NCI-H1436 (cell line): ENCODE data around the gene UGT2A1.
"Not testable (repeated sequence)": the region's sequence is repeated elsewhere in the genome, so short reads cannot be mapped to it uniquely, and the experiment has no call there.

Source experiments
- DNase-seq: peaks from one replicate; lab custom pipeline; 2025; lab: John Stamatoyannopoulos, UW

UGT2A1 gene

DNA sequence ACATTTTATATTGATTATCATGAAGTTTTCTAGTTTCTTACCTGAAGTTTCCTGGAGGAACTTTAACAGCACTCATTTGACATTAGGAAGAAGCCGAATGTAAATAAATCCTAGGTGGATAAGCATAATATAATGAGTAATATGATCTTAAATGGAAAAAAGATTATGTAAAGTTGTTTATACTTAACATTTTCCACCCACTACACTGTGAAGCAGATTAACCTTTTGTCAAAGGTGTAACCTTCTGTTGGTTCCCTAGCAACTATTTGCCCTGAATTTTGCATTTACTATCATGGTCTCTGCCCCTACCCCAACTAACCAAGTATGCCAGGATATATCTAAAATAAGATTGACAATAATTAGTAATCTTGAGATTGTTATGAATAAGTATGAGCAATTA lies at the start of gene UGT2A1:
Gene UGT2A1 (minus strand): TSS at position 101 of the 400 bp plus-strand sequence. CDS start 5,603 bp downstream, outside the sequence.
- no peak for DNase-seq

DNA sequence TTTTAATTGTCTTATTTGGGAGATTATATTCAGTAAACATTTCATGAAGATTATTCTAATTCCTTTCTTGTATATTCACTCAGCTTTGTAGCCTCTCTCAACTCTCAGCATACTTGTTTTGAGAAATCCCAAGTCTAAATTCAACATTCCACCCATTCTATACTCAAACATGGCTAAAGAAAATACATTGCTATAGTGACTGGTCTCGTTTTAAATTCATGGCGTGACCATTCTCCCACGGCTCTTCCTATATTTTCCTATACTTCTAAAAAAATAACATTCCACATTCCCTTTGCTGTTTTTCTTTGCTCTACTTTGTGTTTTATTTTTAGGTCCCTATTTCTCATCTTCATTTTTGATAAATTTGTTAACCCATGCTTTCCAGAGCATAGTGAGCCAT lies 49.2 kb upstream of the UGT2A1 start:
- DNase-seq, result no peak

DNA sequence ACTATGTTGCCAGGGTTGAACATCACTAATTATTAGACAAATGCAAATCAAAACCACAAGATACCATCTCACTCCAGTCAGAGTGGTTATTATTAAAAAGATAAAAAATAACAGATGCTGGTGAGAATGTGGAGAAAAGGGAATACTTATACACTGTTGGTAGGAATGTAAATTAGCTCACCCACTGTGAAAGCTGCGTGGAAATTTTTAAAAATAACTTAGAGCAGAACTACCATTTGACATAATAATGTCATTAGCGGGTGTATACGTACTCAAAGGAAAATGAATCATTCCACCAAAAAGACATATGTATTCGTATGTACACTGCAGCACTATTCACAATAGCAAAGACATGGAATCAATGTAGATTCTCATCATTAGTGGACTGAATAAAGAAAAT lies 48.6 kb upstream of the UGT2A1 start:
- no peak for DNase-seq

DNA sequence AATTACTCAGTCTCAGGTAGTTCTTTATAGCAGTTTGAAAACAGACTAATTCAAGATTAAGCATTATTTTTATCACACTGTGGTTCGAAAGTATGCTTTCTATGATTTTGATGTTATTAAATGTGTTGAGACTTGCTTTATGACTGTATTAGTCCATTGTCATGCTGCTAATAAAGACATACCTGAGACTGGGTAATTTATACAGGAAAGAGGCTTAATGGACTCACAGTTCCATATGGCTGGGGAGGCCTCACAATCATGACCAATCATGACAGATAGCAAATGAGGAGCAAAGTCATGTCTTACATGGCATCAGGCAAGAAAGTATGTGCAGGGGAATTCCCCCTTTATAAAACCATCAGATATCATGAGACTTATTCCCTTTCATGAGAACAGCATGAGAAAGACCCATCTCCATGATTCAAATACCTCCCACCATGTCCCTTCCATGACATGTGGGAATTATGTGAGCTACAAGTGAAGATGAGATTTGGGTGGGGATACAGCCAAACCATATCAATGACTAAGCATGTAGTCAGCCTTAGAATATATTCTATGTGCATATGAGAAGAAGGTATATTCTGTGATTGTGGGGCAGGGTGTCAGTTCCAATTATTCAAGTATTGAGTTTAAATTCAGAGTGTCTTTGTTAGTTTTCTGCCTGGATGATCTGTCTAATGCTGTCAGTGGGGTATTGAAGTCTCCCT lies 44.6 kb upstream of the UGT2A1 start:
- DNase-seq, result no peak

DNA sequence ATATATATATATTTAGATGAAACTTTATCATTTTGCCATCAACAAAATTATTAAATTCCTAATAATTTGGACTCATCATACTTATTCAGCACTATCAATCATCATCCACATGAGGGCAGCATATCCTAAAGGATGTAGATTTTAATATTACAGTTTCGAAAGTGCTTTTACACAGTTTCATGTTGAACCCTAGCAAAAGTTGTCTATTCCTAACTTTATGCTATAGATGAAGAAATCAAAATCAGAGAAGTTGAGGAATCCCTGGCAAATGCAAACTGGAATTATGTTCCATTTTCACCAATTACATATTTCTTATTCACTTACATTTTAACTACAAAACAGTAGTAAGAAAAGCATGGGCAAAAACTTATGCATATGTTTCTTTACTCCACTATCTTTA lies 36.6 kb upstream of the UGT2A1 start:
- DNase-seq, result peak; percentile 41

DNA sequence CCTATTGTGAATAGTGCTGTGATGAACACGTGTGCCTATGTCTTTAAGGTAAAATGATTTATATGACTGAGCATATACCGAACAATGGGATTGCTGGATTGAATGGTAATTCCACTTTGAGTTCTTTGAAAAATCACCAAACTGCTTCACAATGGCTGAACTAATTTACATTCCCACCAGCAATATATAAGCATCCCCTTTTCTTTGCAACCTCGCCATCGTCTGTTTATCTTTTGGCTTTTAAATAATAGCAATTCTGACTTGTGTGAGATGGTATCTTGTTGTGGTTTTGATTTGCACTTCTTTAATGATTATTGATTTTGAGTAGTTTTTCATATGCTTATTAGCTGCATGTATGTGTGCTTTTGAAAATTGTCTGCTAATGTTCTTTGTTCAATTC lies 31.8 kb upstream of the UGT2A1 start:
- DNase-seq, result peak; percentile 53

DNA sequence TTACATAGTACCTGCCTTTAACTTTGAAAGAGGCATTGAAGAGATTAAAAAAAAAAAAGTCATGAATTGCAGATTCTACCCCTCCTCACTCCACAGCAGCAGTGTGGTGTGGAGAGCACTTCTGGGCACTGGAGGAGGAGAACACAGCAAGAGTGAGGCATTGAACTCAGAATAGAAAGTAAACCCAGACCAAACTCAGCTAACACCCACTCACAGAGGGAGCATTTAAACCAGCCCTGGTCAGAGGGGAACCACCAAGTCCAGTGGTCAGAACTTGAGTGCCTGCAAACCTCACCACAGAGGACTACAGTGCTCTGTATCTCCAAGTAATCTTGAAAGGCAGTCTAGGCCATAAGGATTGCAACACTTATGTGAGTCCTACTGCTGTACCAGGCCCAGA lies 15.6 kb upstream of the UGT2A1 start:
- no peak for DNase-seq

DNA sequence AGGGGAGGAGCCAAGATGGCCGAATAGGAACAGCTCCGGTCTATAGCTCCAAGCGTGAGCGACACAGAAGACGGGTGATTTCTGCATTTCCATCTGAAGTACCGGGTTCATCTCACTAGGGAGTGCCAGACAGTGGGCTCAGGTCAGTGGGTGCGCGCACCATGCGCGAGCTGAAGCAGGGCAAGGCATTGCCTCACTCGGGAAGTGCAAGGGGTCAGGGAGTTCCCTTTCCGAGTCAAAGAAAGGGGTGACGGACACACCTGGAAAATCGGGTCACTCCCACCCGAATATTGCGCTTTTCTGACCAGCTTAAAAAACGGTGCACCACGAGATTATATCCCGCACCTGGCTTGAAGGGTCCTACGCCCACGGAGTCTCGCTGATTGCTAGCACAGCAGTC lies 11.0 kb upstream of the UGT2A1 start:
- not testable (repeated sequence) for DNase-seq

DNA sequence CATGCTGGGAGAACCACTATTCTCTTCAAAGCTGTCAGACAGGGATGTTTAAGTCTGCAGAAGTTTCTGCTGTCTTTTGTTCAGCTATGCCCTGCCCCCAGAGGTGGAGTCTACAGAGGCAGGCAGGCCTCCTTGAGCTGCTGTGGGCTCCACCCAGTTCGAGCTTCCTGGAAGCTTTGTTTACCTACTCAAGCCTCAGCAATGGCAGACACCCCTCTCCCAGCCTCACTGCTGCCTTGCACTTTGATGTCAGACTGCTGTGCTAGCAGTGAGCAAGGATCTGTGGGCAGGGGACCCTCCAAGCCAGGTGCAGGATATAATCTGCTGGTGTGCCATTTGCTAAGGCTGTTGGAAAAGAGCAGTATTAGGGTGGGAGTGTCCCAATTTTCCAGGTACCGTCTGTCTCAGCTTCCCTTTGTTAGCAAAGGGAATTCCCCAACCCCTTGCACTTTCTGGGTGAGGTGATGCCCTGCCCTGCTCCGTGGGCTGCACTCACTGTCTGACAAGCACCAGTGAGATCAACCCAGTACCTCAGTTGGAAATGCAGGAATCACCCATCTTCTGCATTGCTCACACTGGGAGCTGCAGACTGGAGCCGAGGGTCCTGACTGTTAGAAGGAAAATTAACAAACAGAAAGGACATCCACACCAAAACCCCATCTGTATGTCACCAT lies 8.2 kb upstream of the UGT2A1 start:
- not testable (repeated sequence) for DNase-seq

DNA sequence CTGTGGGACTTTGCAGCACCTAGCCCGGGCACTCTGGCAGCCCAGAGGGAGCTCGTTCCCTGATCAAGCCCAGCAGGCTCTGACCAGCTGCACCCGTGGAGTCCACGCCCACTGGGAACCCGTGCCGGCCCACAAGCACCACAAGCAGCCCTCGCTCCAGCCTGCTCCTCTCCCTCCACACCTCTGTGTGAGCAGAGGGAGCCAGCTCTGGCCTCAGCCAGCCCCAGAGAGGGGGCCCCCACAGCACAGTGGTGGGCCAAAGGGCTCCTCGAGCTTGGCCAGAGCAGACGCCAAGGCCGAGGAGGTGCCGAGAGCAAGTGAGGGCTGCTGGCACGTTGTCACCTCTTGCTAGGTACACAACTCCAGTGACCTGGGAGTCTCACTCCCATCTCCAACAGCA lies 5.1 kb upstream of the UGT2A1 start:
- no peak for DNase-seq

DNA sequence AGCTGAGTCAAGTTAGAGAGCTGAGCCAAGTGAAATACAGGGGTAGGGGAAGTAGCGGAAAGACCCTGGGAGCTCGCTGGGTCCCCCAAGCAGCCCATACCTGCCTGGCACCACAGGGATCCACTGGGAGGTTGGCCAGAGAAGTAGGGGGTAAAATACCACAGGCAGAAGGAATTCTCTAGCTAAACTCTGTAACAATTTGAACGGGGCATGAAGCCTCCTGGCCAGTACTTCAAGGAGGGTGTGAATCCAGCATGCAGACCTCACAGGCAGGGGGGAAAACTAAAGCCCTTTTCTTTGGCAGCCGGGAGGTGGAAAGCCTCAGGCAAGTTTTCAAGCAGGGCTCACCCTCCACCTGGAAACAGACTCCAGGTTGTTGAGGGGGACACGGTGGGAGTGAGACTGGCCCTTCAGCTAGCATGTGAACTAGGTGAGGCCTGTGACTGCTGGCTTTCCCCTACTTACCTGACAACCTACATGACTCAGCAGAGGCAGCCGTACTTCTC lies 3.7 kb upstream of the UGT2A1 start:
- DNase-seq, result no peak

DNA sequence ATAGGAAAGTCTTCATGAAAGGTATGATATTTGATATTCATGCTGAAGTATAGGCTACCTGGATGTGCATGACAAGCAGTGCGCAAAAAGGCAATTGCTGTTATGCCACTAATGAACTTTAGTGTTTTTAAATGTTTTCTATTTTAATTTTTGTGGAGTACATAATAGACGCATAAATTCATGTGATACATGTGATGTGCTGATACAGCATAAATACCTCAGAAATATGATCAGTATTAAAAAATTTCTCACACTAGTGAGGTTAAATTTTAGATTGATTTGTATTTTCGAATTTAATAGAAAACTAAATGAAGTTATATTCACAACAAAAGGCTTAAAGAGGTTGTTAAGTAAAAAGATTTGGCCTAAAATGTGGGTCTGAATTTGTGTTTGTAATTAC lies 2.2 kb downstream of the UGT2A1 start:
- DNase-seq, result no peak

DNA sequence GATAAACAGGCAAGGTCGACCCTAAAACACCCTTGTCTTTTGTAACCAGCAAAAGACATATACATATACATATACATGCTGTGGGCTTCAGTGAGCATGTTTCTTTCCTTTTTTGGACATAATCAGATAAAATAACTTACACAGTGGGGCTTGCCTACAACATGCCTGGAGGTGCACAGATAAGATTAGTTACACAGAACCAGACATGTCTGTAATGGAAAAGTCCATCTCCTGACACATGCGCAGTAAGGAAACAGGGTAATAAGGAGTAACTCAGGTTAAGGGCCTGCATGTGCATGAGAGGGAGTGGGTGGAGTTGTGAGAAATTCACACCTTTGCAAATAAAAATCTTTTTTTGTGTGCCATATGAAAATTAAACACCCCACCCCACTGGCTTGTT lies 3.4 kb downstream of the UGT2A1 start:
- no peak for DNase-seq

DNA sequence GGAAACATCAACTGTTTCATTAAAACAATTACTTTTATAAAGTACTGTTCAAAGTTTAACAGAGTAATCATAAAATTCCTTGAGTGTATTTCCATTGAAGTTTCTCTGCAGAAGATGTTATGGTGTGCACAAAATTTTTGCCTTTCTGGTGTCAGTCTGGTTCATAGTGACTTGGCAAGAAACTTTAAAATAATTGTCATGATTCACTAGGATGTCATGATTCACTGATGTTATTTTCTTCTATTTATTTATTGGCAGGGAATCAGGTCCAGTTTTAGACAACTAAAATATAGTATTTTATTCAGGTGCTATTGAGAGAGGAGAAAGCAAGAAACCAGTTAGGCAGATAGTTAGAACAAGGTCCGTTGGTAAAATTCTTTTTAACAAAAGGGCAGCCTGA lies 3.8 kb downstream of the UGT2A1 start:
- DNase-seq, result no peak

DNA sequence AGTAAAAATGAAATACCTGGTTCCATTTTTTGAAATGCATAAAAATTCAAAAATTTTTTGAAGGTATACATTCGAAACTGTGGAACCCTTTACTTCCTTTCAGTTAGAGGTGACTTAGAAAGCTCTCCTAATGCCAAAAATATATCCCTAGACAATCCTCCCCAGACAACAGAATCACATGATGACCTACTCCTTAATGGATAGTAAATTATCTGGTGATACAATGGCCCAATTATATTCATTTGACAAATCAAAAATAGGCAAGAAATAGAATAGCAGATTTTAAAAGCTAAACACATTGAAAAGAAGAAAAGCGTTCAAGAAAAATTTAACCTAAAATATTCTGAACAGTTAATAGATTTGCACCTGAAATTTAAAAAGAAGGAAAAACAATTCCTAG lies 10.1 kb downstream of the UGT2A1 start:
- DNase-seq, result no peak

DNA sequence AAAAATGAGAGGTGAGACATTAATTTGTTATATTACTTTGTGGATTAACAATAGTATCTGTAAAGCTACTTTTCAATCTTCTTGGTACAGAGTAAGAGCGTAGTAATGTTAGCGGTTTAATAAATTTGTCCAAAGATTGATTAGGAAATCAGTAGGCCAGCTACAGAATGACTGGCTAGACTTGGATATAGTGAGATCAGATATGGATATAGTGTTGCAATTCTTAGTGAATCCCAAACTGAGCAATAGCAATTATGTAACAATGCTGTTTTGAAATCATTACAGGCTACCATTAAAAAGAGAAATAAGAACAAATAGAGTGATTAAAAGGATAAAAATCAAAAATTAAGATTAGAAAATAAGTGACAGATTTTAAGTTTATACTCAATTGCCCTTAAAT lies 12.8 kb downstream of the UGT2A1 start:
- DNase-seq, result no peak

DNA sequence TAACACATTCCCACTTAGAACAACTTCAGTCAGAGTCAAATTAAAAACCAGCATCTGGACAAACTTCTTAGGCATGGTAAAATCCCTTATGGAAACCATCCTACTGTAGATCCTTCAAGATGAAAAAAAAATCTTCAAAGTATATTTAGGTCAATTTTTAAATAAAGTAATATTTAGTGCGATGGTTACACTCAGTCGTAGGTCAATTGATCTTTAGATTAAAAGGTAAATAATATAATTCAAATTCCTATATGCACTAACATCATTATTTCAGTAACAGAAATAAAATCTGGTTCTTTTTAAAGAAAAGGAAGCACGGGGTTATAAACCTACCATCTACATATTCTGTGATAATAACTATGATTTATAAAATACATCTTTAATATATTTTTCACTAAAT lies 13.5 kb downstream of the UGT2A1 start, which contains the start of gene UGT2A2:
Gene UGT2A2 (minus strand): TSS at position 101 of the 400 bp plus-strand sequence. CDS start 2 bp downstream, at position 99.
- no peak for DNase-seq

DNA sequence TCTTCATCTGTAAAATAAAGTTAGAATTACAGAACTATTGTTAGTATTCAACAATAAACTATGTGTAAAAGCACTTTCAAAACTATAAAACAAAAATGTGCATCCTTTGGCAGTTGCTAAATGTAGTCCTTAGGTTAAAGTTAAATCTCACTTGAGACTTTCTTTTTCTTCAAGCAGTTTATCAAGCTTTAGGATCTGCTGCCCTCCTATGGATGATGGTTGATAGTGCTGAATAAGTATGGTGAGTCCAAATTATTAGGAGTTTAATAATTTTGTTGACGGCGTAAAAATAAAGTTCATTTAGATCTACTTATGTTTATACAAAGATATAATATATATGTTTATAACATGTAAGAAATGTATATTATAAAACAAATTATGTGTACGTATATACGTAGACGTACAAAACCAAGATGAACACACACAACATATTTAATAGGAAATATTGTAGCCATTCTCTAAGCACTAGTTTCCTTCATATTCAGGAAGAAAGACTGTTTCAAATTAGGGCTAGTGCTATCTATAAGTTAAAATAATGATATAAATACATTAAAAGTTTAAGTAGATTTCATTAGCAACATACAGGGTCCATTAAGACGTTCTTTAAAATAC lies 35.9 kb downstream of the UGT2A1 start:
- peak; percentile 45 for DNase-seq

DNA sequence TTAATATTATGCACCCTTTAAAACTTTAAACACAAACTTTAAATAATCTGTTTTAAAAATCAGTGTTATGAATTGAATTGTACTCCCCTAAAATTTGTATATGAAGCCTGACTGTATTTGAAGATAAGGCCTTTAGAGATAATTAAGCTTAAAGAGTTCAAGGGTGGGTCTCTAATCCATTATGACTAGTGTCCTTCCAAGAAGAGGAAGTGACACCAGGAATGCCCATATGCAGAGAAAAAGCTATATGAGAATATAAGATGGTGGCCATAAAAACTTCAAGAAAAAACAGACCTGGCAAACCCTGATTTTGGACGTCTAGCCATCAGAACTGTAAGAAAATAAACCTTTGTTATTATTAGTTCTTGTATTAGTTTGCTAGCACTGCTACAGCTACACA lies 42.6 kb downstream of the UGT2A1 start:
- DNase-seq, result no peak

DNA sequence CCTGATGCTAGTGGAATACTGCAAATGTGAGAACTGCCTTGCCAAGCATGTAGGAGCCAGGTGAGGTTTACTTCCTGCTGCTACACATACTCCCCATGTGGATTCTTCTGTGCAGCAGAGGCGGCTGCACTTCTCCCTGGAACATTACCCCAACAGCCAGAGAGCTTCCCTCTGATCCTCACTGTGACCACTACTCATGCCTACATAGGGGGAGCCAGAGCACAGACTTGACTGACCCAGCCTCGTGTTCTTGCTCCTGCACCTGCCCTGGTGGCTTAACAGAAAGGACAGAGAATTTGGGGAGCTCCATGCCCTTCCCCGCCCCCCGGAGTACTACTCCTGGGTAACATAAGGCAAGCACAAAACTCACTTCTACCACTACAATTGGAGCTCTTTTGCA lies 52.0 kb downstream of the UGT2A1 start:
- DNase-seq, result no peak

DNA sequence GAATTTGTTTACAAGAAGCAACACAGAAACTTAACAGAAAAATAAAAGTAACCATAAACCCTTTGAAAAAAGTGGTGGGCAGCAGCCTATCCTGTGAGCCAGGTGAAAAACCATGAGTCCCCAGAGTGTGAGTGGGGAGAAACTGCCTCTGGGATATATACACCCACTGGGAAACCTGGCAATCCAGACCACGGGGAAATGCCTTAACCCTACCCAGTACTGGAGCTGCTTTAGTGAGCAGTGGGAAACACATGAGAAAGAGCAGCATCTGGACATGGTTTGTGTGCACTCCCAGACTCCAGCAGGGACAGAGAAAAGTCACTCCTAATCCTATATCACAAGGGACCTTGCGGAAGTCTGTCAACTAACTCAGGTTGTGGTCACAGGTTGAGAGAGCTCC lies 53.0 kb downstream of the UGT2A1 start:
- no peak for DNase-seq

DNA sequence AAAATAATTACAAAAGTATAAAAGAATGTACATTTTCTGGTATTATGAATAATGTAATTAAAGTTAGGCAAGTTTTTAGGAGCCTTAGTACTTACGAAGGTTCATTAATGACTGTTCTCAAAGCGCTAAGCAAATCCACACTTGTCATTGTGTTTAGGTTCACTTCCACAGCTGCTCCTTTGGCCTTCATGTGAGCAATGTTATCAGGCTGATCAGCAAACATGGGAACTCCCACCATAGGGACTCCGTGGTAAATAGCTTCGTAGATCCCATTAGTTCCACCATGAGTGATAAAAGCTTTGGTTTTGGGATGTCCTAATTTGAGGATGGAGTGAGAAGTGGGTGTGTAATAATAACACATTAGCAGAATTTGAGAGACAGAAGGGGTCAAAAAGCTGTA lies 58.7 kb downstream of the UGT2A1 start:
- DNase-seq, result no peak

DNA sequence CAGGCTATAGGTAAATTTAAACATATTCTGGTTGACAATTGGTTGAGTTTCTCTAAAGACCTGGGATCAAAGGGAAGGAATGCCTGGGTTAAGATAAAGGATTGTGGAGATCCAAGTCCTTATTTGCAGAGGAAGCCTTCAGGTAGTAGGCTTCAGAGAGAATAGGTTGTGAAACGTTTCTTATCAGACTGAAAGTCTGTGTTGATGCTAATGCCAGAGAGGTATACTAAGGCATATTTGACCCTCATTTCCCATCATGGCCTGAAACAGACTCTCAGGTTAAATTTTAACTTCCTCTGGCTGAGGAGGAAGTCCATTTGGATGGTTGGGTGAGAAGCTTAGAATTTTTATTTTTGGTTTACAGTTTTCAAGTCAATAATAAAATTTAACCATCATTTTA lies 61.7 kb downstream of the UGT2A1 start:
- no peak for DNase-seq
